Fibroblast of the aortic adventitia (primary cell): ENCODE data around the gene TMEM185A. TPM values are rescaled to one million over a fixed set of nuclear protein-coding genes. Genes with fewer than 3 reads are reported as not detected.
"Not testable (repeated sequence)": the region's sequence is repeated elsewhere in the genome, so short reads cannot be mapped to it uniquely, and the experiment has no call there.

Source experiments
- DNase-seq: peaks from one replicate; pipeline ENCODE4 v3.0.0-alpha.2; 2010; ENCODE audit warnings: low read depth
- H3K4me3 ChIP-seq: 2 replicates; pipeline ENCODE4 v1.5.1; 2011; ENCODE audit warnings: low read depth, mild to moderate bottlenecking, control low read depth, low read length, moderate library complexity
- total RNA-seq: library from RNA; depleted of rRNA; stranded (reverse); fragments of >200 nt; gene quantifications from 2 replicates; pipeline ENCODE4 v1.2.3, GENCODE V29; 2012; ENCODE audit warnings: low replicate concordance
- TF ChIP-seq, protein P1 (sequence below): IDR thresholded peaks from 2 replicates; pipeline ENCODE4 v1.5.1; 2011; ENCODE audit warnings: mild to moderate bottlenecking, low read length, control low read depth, inconsistent platforms; ENCODE audit not compliant: insufficient read depth

TMEM185A gene
- total RNA-seq, 1 donor, result 13.6 TPM

DNA sequence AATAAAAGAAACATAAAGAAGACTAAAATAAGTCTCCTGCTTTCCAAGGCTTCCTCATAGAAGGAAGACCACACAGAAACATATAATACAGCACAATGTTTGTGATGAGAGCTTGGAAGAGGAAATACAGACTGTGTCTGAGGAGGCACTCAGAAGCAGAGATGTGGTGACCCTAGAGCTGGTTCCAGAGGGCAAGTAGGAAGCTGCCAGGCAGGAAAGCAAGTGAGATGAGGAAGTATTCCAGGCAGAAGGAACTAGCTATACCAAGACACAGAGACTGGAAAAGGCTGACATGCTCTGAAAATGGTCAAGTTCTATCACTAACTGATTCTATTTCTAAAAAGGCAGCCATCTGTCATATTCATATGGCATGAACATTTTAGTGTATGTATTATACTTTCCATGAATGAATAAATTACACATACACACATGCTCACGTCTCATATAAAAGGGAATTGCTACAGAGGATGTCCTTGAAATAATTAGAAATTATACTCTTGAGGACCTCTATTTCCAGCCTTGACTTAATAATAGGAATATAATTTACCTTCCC lies 19.9 kb downstream of the TMEM185A start:
- TF ChIP-seq, protein P1, sequence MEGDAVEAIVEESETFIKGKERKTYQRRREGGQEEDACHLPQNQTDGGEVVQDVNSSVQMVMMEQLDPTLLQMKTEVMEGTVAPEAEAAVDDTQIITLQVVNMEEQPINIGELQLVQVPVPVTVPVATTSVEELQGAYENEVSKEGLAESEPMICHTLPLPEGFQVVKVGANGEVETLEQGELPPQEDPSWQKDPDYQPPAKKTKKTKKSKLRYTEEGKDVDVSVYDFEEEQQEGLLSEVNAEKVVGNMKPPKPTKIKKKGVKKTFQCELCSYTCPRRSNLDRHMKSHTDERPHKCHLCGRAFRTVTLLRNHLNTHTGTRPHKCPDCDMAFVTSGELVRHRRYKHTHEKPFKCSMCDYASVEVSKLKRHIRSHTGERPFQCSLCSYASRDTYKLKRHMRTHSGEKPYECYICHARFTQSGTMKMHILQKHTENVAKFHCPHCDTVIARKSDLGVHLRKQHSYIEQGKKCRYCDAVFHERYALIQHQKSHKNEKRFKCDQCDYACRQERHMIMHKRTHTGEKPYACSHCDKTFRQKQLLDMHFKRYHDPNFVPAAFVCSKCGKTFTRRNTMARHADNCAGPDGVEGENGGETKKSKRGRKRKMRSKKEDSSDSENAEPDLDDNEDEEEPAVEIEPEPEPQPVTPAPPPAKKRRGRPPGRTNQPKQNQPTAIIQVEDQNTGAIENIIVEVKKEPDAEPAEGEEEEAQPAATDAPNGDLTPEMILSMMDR, result no peak
- no peak overlapping the region for H3K4me3 ChIP-seq

DNA sequence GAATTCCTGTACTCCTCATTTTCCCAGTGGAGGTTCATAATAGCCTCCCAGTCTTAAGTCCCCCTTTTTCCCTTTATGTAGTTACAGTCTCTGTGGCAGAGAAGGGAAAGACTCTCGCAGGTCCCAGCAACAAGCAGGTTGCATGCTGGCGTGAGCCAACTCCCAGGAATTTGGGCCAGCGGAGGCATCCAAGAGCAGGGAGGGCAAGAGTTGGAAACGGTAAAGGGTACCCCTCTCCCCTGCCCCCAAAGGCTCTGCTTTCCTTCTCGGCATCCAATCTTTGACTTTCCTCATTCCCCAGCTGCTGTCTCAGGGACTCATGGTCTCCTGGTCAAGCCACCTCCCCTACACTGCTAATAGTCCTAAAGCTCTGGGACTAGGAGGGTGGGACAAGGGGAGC lies 21.1 kb downstream of the TMEM185A start:
- TF ChIP-seq, protein P1, result no peak
- no peak for DNase-seq
- no peak overlapping the region for H3K4me3 ChIP-seq

More for the DNA sequence above, 19.9 kb downstream of the TMEM185A start:
- DNase-seq, result no peak

DNA sequence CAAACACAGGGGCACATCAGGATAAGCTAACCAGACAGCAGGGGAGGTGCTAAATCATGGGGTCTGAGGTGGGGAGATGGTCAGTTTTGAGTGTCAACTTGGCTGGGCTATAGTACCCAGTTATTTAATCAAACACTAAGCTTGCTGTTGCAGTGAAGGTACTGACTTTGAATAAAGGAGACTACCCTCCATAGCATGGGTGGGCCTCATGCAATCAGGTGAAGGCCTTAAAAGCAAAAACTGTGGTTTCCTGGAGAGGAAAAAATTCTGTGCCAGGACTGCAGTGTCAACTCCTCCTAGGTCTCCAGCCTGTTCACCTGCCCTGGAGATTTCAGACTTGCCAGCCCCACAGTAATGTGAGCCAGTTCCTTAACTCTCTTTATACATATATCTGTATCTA lies 23.9 kb downstream of the TMEM185A start:
- no peak for DNase-seq
- no peak overlapping the region for H3K4me3 ChIP-seq
- TF ChIP-seq, protein P1, result no peak

GRCh38 chrX:149605248-149605885 lies 26.2 kb downstream of the TMEM185A start:
- H3K4me3 ChIP-seq, DNase-seq: not testable (repeated sequence)

GRCh38 chrX:149598603-149599002 lies 33.0 kb downstream of the TMEM185A start:
- H3K4me3 ChIP-seq, DNase-seq: not testable (repeated sequence)

DNA sequence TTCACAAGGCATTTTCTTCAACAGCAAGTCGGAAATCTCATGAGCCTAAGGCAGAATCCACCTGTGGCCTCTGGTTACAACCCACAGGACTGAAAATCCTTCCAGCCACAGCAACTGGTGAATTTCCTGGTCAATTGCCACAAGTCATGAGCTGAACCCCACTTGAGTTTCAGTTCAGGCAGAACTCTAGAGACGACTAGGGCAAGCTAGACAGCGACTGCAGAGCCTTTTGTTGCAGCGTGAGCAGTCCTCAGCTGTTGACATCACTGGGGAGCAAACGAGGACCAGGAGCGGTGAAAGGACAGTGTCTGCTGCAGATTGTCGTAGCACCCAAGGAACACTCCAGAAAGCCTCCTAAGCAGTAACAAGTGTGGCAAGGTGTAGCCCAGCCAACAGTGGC lies 35.6 kb downstream of the TMEM185A start:
- not testable (repeated sequence) for H3K4me3 ChIP-seq, DNase-seq

DNA sequence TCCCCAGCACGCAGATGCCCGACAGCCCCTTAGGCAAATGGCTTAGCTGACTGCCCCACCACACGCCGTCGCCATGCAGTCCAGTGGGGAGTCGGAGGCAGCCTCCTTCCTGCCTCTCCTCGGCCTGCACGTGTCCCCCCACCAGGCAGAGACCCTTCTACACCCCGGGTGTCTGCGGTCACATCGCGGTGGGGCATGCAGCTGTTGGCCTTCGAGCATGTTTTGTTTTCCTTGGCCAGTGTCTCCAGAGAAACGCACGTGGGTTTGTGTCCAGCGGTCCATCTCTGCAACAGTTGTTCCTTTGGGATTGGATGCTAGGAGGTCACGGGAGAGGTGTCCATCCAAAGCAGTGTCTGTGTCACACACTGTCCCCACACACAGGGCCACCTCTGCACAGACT lies 36.4 kb downstream of the TMEM185A start, which contains the start of gene HSFX2:
HSFX2 (minus strand) TSS at position 101 of the 400 bp plus-strand sequence. CDS start 614 bp downstream, outside the sequence.
- DNase-seq, result not testable (repeated sequence)

GRCh38 chrX:149590993-149591392 lies 40.6 kb downstream of the TMEM185A start:
- not testable (repeated sequence) for DNase-seq, H3K4me3 ChIP-seq

More for the DNA sequence above, 36.4 kb downstream of the TMEM185A start, which contains the start of gene HSFX2:
- H3K4me3 ChIP-seq, result not testable (repeated sequence)

- not testable (repeated sequence) for H3K4me3 ChIP-seq, DNase-seq
These were observed 44.2 kb downstream of the TMEM185A start, which contains the start of gene MAGEA9B for GRCh38 chrX:149587359-149587758. TSS of gene MAGEA9B (minus strand) at chrX:149587459. CDS start at chrX:149583179, 4,280 bp downstream.

GRCh38 chrX:149585631-149586030 lies 46.0 kb downstream of the TMEM185A start:
- not testable (repeated sequence) for DNase-seq, H3K4me3 ChIP-seq

DNA sequence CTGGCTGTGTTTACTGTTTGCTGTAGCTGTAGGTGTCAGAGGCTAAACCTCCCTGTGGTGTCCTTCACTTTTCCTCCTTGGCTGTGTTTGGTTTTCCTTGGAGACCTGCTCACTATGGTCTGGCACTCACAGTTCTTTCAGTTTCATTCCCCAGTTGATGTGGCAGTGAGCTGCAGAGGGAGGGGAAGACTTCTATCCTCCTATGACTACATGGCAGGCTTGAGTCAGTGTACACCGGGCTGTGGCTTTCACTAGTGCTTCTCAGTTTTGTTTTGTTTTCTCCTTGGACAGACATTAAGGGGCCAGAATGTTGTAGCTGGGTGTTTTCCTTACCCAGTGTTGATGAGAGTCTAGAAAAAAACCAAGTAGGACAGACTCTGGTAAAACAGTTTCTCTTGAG lies 58.1 kb downstream of the TMEM185A start:
- H3K4me3 ChIP-seq, DNase-seq: not testable (repeated sequence)
